Measurements from ENCODE around the gene TTC24. TPM values are rescaled to one million over a fixed set of nuclear protein-coding genes. Genes with fewer than 3 reads are reported as not detected.

Gene TTC24
- total and polyA plus RNA-seq, 2 experiments from 2014 or later: not detected

DNA sequence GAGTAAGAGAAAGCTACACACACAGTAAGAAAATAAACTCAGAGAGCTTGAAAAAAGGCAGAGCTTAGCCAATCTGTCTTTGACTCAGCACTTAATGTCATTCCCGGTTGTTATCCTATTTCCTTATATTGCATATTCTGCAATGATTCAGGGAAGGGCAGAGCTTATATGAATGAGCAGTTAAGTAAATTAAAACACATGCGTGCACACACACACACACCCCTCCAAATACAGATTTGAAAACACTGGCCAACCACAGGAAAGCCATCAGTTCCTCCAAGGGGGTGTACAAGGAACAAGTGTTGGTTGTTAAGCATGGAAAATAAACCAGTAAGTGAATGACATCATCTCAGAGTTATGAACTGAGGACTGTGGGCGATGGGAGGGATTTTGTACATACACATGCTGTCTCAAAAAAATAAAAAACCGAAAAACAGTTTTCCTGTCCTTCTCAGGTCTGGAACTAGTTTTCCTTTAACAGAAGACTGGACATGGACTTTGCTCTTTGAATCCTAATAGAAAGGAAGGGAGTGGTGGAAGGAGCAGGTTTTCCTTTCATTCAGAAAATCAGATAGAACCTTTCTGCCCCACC, 8.2 kb upstream of the TTC24 start:
- Histone ChIP-seq H3K9me3 (ENCODE audit: low read depth) (no peaks in the 10 kb centered on the region), H2AFZ (no peak overlapping the region), H3K79me2 (peaks cover 9% of the 10 kb centered on the region), H3K27ac (peak overlapping the region; percentile 90), H3K36me3 (replicated peaks; ENCODE audit: insufficient read depth, low read depth) (no peaks in the 10 kb centered on the region), H3K9me2 (replicated peaks; ENCODE audit: insufficient read depth) (no peaks in the 10 kb centered on the region), H3K27me3 (no peaks in the 10 kb centered on the region), H3K4me2 (peak overlapping the region; percentile 94), H3K4me3 (no peak overlapping the region), H4K20me1 (ENCODE audit: insufficient read depth, poor library complexity, severe bottlenecking) (no peaks in the 10 kb centered on the region), H3K4me1 (ENCODE audit: insufficient read depth) (peaks cover 8% of the 10 kb centered on the region)
- WGBS (ENCODE audit: low lambda C conversion rate, missing lambda C conversion rate): 32% methylated on average over 4 of the region's 4 CpGs
- peak; percentile 69 for DNase-seq (ENCODE audit: low spot score)
- TF ChIP-seq EZH2phosphoT487 (IDR thresholded peaks at IDR 0.05; ENCODE audit: low read depth, severe bottlenecking, unreplicated experiment) (no peak), EZH2 (IDR thresholded peaks at IDR 0.05; ENCODE audit: borderline replicate concordance) (no peak)
- TF ChIP-seq, protein P1, sequence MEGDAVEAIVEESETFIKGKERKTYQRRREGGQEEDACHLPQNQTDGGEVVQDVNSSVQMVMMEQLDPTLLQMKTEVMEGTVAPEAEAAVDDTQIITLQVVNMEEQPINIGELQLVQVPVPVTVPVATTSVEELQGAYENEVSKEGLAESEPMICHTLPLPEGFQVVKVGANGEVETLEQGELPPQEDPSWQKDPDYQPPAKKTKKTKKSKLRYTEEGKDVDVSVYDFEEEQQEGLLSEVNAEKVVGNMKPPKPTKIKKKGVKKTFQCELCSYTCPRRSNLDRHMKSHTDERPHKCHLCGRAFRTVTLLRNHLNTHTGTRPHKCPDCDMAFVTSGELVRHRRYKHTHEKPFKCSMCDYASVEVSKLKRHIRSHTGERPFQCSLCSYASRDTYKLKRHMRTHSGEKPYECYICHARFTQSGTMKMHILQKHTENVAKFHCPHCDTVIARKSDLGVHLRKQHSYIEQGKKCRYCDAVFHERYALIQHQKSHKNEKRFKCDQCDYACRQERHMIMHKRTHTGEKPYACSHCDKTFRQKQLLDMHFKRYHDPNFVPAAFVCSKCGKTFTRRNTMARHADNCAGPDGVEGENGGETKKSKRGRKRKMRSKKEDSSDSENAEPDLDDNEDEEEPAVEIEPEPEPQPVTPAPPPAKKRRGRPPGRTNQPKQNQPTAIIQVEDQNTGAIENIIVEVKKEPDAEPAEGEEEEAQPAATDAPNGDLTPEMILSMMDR (IDR thresholded peaks at IDR 0.05; ENCODE audit: poor library complexity): no peak

DNA sequence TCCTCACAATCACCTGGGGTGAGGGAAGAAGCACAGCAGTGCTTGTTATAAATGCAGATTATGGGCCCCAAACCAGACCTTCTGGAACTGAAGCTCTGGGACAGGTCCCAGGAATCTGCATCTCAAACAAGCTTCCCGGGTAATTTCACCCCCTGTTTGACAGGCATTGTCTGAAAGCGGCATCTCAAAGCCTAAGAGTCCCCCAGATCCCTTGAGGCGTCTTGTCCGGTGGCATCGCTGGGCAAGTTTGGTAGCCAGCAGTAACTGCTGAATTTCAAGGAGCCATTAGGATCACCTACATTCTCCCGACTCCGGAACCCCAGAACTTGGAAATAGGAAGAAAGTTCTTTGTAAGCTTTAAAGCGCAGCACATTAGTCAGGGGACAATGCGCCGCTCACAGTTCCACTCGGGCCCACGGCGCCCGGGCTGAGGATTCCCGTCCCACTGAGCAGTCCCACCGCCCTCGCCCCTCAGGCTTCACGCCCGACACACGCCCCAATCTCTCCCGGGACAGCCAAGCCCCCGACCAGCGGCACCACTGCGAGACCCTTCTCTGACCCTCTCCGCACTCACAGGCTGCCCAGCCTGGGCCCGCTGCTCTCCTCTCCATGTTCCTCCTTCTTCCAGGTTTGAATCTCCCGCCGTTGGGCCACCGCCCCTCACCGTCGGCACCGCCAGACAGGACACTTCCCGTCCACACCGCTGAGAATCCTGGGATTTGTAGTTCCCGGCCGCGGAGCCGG, 7.4 kb upstream of the TTC24 start, which contains the start of gene IQGAP3:
IQGAP3 (minus strand) TSS at position 647 of the 744 bp plus-strand sequence; CDS start at position 611, 36 bp downstream.
- no peaks in the 10 kb centered on the region for H3K36me3 ChIP-seq (replicated peaks; ENCODE audit: insufficient read depth, low read depth)
- H3K79me2 ChIP-seq: peaks cover 9% of the 10 kb centered on the region
- no peaks in the 10 kb centered on the region for H4K20me1 ChIP-seq (ENCODE audit: insufficient read depth, poor library complexity, severe bottlenecking)
- under 1% methylated on average over 38 of the region's 38 CpGs for WGBS (ENCODE audit: low lambda C conversion rate, missing lambda C conversion rate)
- peak; percentile 95 for DNase-seq (ENCODE audit: low spot score)
- no peaks in the 10 kb centered on the region for H3K9me2 ChIP-seq (replicated peaks; ENCODE audit: insufficient read depth)
- H3K4me3 ChIP-seq: peak within 1 kb of the TSS; percentile 8
- no peaks in the 10 kb centered on the region for H3K9me3 ChIP-seq (ENCODE audit: low read depth)
- no peak for TF ChIP-seq EZH2phosphoT487 (IDR thresholded peaks at IDR 0.05; ENCODE audit: low read depth, severe bottlenecking, unreplicated experiment)
- no peak for TF ChIP-seq EZH2 (IDR thresholded peaks at IDR 0.05; ENCODE audit: borderline replicate concordance)
- TF ChIP-seq, protein P1 (IDR thresholded peaks at IDR 0.05; ENCODE audit: poor library complexity): no peak
- H3K27me3 ChIP-seq: no peaks in the 10 kb centered on the region
- peak within 1 kb of the TSS; percentile 26 for H2AFZ ChIP-seq
- H3K4me1 ChIP-seq (ENCODE audit: insufficient read depth): peaks cover 8% of the 10 kb centered on the region
- peak within 1 kb of the TSS; percentile 90 for H3K27ac ChIP-seq
- H3K4me2 ChIP-seq: peak within 1 kb of the TSS; percentile 94

DNA sequence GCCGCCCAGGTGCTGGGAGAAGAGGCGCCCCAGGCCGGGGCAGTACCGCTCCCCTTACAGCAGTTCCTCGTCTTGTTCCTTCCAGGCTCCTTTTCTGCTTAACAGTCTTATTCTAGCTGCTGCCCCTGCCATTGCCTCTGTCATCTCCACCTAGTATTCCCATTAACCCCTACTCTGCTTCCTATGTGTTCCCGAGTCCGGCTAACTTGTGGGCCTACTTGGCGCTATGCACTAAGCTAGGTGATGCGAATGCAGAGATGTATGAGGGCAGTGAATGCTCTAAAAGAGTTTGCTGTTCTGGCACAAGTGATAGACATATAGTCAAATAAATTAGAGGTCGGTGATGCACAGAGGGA, 6.9 kb upstream of the TTC24 start:
- Histone ChIP-seq H3K36me3 (replicated peaks; ENCODE audit: insufficient read depth, low read depth) (no peaks in the 10 kb centered on the region), H3K27me3 (no peaks in the 10 kb centered on the region), H3K4me1 (ENCODE audit: insufficient read depth) (peaks cover 8% of the 10 kb centered on the region), H3K9me2 (replicated peaks; ENCODE audit: insufficient read depth) (no peaks in the 10 kb centered on the region), H3K9me3 (ENCODE audit: low read depth) (no peaks in the 10 kb centered on the region), H3K4me2 (peak overlapping the region; percentile 94), H2AFZ (peak overlapping the region; percentile 26), H3K4me3 (peak overlapping the region; percentile 8), H3K27ac (no peak overlapping the region), H4K20me1 (ENCODE audit: insufficient read depth, poor library complexity, severe bottlenecking) (no peaks in the 10 kb centered on the region), H3K79me2 (peaks cover 9% of the 10 kb centered on the region)
- WGBS (ENCODE audit: low lambda C conversion rate, missing lambda C conversion rate): 42% methylated on average over 10 of the region's 10 CpGs
- DNase-seq (ENCODE audit: low spot score): no peak
- no peak for TF ChIP-seq EZH2phosphoT487 (IDR thresholded peaks at IDR 0.05; ENCODE audit: low read depth, severe bottlenecking, unreplicated experiment)
- TF ChIP-seq, protein P1 (IDR thresholded peaks at IDR 0.05; ENCODE audit: poor library complexity): no peak
- TF ChIP-seq EZH2 (IDR thresholded peaks at IDR 0.05; ENCODE audit: borderline replicate concordance): no peak

Data from hepatocyte (in vitro differentiated cells).